Ecto neural progenitor cell (in vitro differentiated cells): Measurements from ENCODE around the gene EXOC1.

ENCODE experiments used
- DNase-seq: peaks from one replicate; pipeline ENCODE4 v3.0.0-alpha.2; 2018; ENCODE audit warnings: low spot score

EXOC1 gene

DNA sequence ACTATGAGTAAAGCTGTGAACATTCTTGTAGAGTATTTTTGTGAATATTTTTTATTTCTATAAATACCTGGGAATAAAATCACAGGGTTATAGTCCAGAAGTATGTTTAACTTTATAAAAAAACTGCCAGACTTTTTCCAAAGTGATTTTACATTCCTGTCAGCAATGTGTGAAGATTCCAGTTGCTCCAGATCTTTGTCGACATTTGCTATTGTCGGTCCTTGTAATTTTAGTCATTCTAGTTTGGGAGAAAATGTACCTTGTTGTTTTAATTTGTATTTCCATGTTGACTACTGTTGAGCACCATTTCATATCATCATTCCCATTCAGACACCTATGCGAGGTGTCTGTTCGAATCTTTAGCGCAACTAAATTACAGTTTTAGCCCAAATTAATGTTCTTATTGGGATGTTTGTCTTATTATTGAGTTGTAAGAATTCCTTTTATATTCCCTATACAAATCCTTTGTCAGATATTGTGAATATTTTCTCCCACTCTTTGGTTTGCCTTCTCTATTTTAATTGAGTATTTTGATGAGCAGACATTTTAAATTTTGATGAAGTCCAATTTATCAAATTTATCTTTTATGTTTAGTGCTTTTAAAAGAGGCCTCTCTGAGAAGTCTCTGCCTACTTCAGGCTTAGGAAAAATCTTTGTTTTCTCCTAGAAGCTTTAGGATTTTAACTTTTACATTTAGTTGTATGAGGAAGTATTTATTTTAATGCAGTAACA lies 97.9 kb downstream of the EXOC1 start:
- DNase-seq, result no peak
